ENCODE data around the gene RNF212B.
"Not testable (repeated sequence)": the region's sequence is repeated elsewhere in the genome, so short reads cannot be mapped to it uniquely, and the experiment has no call there.

Gene RNF212B, protein sequence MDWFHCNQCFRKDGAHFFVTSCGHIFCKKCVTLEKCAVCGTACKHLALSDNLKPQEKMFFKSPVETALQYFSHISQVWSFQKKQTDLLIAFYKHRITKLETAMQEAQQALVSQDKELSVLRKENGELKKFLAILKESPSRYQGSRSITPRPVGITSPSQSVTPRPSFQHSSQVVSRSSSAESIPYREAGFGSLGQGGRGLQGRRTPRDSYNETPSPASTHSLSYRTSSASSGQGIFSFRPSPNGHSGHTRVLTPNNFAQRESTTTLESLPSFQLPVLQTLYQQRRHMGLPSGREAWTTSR

DNA sequence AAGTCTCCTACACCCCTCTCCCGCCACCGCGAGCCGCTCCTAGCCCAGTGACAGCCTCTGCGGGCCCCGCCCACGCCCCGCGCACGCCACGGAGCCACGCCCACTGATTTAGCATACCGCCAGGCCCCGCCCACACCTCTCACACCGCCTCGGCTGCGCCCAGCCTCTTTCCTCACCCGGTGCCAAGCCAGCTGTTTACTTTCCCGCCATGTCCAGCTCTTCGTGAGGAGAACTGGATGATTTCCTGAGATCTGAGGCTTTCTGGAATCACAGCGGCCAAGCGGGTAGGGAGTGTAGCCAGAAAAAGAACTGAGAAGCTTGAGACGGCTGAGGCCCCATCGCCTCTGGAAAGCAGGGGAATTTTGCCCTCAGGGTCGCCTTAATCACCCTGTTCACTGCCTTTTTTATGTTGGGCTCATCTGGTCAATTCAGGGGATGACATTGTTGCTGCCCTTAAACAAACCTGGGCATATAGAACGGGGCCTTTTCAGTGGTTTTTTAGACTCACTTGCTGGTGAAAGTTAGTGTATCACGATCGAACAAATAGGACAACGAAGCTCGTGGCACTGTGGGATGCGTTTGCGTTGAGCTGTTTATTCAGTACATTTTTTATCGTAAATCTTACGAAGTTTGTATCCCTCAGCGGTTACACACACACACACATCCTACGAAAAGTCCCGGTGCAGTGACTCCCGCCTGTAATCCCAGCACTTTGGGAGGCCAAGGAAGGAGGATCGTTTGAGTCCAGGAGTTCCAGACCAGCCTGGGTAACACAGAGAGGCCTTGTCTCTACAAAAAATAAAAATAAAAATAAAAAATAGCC is at the start of gene RNF212B:
Gene RNF212B, plus strand, starts transcription at position 165 of the 823 bp plus-strand sequence. CDS start 2,410 bp downstream, outside the sequence.
- peak within 1 kb of the TSS; percentile 38 for H3K4me3 ChIP-seq (ENCODE audit: low read depth, low read length)
- TF ChIP-seq, protein P1, sequence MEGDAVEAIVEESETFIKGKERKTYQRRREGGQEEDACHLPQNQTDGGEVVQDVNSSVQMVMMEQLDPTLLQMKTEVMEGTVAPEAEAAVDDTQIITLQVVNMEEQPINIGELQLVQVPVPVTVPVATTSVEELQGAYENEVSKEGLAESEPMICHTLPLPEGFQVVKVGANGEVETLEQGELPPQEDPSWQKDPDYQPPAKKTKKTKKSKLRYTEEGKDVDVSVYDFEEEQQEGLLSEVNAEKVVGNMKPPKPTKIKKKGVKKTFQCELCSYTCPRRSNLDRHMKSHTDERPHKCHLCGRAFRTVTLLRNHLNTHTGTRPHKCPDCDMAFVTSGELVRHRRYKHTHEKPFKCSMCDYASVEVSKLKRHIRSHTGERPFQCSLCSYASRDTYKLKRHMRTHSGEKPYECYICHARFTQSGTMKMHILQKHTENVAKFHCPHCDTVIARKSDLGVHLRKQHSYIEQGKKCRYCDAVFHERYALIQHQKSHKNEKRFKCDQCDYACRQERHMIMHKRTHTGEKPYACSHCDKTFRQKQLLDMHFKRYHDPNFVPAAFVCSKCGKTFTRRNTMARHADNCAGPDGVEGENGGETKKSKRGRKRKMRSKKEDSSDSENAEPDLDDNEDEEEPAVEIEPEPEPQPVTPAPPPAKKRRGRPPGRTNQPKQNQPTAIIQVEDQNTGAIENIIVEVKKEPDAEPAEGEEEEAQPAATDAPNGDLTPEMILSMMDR (IDR thresholded peaks at IDR 0.05; ENCODE audit: low read depth, low read length): no peak

DNA sequence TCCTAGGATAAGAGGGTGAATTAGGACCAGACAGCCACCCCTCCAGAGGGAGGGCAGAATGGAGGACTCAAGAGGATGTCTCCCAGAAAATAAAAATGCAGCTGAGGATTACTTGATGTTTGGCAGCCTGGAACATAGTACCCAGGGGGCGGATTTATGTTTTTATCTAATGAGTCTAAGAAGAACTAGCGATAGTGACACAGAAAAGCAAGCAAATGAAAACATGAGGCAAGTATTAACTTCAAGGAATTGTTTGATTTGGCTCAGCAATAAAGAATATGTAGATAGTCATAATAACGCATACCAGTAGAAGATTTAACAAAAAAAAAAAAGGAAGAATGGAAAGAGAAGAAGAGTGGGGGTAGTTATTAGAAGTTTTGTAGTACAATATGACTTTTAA is 44.3 kb upstream of the RNF212B start:
- no peak overlapping the region for H3K4me3 ChIP-seq (ENCODE audit: low read depth, low read length)

DNA sequence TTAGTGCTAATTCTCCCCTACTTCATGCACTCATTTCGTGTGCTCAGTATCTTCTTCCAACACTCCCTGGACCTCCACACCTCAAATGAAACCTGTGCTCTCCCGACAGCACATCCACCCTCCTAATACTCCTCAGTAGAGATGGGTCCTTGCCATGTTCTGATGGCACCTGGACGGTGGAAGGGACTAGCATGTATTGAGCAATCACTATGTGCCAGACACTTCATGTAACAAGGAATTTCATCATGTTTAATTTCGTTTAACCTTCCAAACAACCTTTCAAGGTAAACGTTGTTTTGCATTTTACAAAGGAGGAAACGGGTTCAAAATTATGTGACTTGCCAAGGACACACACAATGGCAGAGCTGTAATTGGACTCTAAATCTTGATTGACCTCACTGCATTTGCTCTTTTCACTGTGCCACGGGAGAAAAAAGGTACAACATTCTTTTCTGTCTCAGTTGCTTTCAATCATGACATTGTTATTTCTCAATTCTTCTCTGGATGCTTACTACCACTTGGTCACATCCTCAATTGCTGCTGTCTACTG is 42.1 kb upstream of the RNF212B start:
- TF ChIP-seq, protein P1 (IDR thresholded peaks at IDR 0.05; ENCODE audit: low read depth, low read length): no peak
- H3K4me3 ChIP-seq (ENCODE audit: low read depth, low read length): no peak overlapping the region

More for the DNA sequence above, 44.3 kb upstream of the RNF212B start:
- TF ChIP-seq, protein P1 (IDR thresholded peaks at IDR 0.05; ENCODE audit: low read depth, low read length): no peak

DNA sequence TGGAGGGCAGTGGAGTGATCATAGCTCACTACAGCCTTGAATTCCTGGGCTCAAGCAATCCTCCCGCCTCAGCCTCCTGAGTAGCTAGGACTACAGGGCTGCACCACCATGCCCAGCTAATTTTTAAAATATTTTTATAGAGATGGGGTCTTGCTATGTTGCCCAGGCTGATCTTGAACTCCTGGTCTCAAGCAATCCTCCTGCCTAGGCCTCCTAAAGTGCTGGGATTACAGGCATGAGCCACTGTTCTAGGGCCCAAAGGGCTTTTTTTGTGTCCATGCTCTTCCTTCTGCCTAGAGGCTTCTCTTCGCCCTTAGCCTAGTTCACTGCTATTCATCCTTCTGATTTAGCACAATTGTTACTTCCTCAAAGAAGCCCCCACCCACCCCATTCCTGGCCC is 41.2 kb upstream of the RNF212B start:
- H3K4me3 ChIP-seq (ENCODE audit: low read depth, low read length): not testable (repeated sequence)

DNA sequence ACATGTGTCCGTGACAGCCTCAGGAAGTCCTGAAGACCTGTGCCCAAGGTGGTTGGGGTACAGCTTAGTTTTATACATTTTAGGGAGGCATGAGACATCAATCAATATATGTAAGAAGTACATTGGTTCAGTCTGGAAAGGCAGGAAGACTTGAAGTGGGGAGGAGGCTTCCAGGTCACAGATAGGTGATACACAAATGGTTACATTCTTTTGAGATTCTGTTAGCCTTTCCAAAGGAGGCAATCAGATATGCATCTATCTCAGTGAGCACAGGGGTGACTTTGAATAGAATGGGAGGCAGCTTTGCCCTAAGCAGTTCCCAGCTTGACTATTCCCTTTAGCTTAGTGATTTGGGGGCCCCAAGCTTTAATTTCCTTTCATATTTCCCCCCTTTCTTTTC is 38.6 kb upstream of the RNF212B start:
- not testable (repeated sequence) for H3K4me3 ChIP-seq (ENCODE audit: low read depth, low read length)

DNA sequence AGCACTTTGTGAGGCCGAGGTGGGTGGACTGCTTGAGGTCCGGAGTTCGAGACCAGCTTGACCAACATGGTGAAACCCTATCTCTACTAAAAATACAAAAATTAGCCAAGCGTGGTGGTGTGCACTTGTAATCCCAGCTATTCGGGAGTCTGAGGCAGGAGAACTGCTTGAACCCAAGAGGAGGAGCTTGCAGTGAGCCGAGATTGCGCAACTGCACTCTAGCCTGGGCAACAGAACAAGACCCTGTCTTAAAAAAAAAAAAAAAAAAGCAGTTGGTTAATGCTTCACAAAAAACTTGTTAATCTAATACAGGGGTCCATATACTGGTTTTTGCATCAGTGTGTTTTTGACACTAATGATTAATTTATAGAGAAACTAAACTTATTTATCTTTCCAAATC is 35.7 kb upstream of the RNF212B start:
- TF ChIP-seq, protein P1 (IDR thresholded peaks at IDR 0.05; ENCODE audit: low read depth, low read length): no peak
- H3K4me3 ChIP-seq (ENCODE audit: low read depth, low read length): no peak overlapping the region

DNA sequence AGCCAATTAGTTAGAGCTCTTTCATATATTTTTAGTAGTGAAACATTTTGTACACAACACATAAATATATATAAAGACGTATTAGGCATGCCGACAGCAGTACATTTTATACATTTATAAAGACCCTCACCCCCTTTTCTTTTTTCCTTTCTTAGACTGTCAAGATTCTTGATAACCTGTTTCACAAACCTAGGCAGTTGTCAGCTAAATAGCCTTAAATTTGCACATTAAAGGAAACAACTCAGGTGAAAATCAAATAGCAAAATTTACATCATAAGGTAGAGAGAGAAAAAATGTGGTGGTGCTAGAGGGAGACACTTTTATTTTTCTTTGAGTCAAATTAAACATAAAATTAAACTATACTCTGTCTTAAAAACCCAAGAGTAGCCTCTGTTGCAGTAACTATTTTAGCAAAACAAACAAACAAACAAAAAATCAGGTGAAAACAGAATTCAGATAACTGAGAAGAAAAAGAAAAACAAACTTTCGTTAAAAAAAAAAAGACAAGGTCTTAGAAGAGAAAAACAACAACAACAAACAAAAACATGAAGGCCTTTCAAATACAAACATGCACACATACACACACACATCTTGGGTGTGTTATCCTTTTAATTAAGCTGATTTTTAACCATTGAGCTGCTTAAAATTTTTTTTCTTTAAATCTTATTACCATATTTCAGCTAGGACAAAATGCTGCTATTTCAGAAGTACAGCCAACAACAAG is 31.2 kb upstream of the RNF212B start:
- TF ChIP-seq, protein P1 (IDR thresholded peaks at IDR 0.05; ENCODE audit: low read depth, low read length): no peak
- H3K4me3 ChIP-seq (ENCODE audit: low read depth, low read length): no peak overlapping the region
